ENCODE results near the gene CFAP43.
"Not testable (repeated sequence)": the region's sequence is repeated elsewhere in the genome, so short reads cannot be mapped to it uniquely, and the experiment has no call there.

The CFAP43 gene

GRCh38 chr10:104218751-104219150, 13.4 kb downstream of the CFAP43 start:
- no peak for DNase-seq (ENCODE audit: low spot score)

GRCh38 chr10:104216631-104217030, 15.5 kb downstream of the CFAP43 start:
- no peak for DNase-seq (ENCODE audit: low spot score)

GRCh38 chr10:104209575-104210198, 22.5 kb downstream of the CFAP43 start:
- DNase-seq (ENCODE audit: low spot score) = peak; percentile 28

- no peak for DNase-seq (ENCODE audit: low spot score)
These were observed 23.4 kb downstream of the CFAP43 start for GRCh38 chr10:104208730-104209129.

GRCh38 chr10:104202231-104202630, 29.9 kb downstream of the CFAP43 start:
- no peak for DNase-seq (ENCODE audit: low spot score)

GRCh38 chr10:104201636-104202035, 30.5 kb downstream of the CFAP43 start:
- DNase-seq (ENCODE audit: low spot score) = no peak

GRCh38 chr10:104199567-104199966, 32.6 kb downstream of the CFAP43 start:
- DNase-seq (ENCODE audit: low spot score) = no peak

GRCh38 chr10:104197364-104197763, 34.8 kb downstream of the CFAP43 start:
- DNase-seq (ENCODE audit: low spot score) = no peak

- no peak for DNase-seq (ENCODE audit: low spot score)
These were observed 36.5 kb downstream of the CFAP43 start for GRCh38 chr10:104195706-104196105.

- no peak for DNase-seq (ENCODE audit: low spot score)
These were observed 38.4 kb downstream of the CFAP43 start for GRCh38 chr10:104193787-104194186.

GRCh38 chr10:104190695-104191094, 41.5 kb downstream of the CFAP43 start:
- DNase-seq (ENCODE audit: low spot score) = no peak

GRCh38 chr10:104183682-104184081, 48.5 kb downstream of the CFAP43 start:
- no peak for DNase-seq (ENCODE audit: low spot score)

- DNase-seq (ENCODE audit: low spot score) = not testable (repeated sequence)
These were observed 58.0 kb downstream of the CFAP43 start for GRCh38 chr10:104174136-104174535.

GRCh38 chr10:104170610-104171254, 61.4 kb downstream of the CFAP43 start:
- DNase-seq (ENCODE audit: low spot score) = no peak

GRCh38 chr10:104155591-104155990, 76.6 kb downstream of the CFAP43 start:
- no peak for DNase-seq (ENCODE audit: low spot score)

- DNase-seq (ENCODE audit: low spot score) = no peak
These were observed 80.4 kb downstream of the CFAP43 start for GRCh38 chr10:104151737-104152136.

- no peak for DNase-seq (ENCODE audit: low spot score)
These were observed 82.0 kb downstream of the CFAP43 start for GRCh38 chr10:104150139-104150538.

- no peak for DNase-seq (ENCODE audit: low spot score)
These were observed 85.3 kb downstream of the CFAP43 start for GRCh38 chr10:104146882-104147281.

- DNase-seq (ENCODE audit: low spot score) = no peak
These were observed 87.2 kb downstream of the CFAP43 start for GRCh38 chr10:104144931-104145330.

- no peak for DNase-seq (ENCODE audit: low spot score)
These were observed 88.3 kb downstream of the CFAP43 start for GRCh38 chr10:104143829-104144228.

GRCh38 chr10:104142081-104142480, 90.1 kb downstream of the CFAP43 start:
- DNase-seq (ENCODE audit: low spot score) = no peak

- DNase-seq (ENCODE audit: low spot score) = no peak
These were observed 92.9 kb downstream of the CFAP43 start for GRCh38 chr10:104139221-104139620.

GRCh38 chr10:104138131-104138530, 94.0 kb downstream of the CFAP43 start:
- no peak for DNase-seq (ENCODE audit: low spot score)

GRCh38 chr10:104130041-104130440, 102.1 kb downstream of the CFAP43 start:
- no peak for DNase-seq (ENCODE audit: low spot score)
